ENCODE results near the gene COX8C.
"Not testable (repeated sequence)": the region's sequence is repeated elsewhere in the genome, so short reads cannot be mapped to it uniquely, and the experiment has no call there.

COX8C gene

DNA sequence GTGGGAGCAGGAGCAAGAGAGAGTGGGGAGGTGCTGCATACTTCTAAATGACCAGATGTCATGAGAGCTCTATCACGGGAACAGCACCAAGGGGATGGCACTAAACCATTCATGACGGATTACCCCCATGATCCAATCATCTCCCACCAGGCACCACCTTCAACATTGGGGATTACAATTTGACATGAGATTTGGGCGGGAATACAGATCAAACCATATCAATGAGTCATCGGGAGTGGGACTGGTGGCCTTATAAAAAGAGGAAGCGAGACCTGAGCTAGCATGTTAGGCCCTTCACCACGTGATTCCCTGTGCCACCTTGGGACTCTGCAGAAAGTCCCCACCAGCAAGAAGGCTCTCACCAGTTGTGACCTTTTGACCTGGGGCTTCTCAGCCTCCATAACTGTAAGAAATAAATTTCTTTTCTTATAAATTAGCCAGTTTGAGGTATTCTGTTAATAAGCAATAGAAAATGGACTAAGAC, 28.7 kb downstream of the COX8C start:
- no peak for DNase-seq

GRCh38 chr14:93379831-93380230, 32.8 kb downstream of the COX8C start:
- DNase-seq = no peak

DNA sequence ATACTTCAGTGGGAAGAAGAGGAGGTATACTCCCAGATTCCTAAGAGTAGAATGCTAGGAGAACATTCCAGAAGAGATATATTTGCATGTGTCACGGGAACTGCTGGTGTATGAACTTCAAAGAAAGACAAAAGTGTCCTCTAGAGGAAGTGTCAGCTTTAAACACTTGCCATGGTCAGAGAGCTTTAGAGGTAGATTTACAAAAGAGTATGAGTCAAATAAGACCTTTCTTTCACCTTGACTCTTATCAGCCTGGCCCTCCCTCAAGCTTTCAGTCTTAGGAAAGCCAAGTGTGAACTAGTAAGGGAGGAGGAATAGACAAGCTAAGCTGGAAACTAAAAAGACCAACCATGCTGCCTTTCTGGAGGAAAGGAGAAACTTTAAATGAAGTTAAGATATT, 34.7 kb downstream of the COX8C start:
- no peak for DNase-seq

GRCh38 chr14:93384256-93384655, 37.3 kb downstream of the COX8C start:
- DNase-seq = not testable (repeated sequence)

- DNase-seq = no peak
These were observed 48.2 kb downstream of the COX8C start for GRCh38 chr14:93395231-93395630.

DNA sequence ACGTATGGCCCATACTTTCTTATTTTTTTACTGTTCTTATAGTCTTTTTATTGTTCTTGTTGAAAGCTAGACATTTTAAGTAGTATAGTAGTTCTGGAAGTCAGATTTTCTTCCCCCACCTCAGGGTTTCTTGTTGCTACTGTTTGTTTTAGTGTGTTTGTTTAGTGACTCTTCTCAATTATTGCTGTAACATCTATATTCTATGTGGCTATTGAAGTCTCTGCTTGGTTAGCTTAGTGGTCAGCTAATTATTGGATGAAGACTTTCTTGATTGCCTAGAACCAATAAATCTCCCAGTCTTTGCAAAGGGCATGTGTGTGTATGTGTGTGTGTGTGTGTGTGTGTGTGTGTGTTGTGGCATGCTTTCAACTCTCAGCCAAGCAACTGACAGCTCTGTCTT, 49.5 kb downstream of the COX8C start:
- no peak for DNase-seq
